ENCODE results near the gene PWWP2A. TPM values are rescaled to one million over a fixed set of nuclear protein-coding genes. Genes with fewer than 3 reads are reported as not detected.

PWWP2A gene
- polyA plus RNA-seq, 2 donors, result 4.8 to 5.4 TPM

DNA sequence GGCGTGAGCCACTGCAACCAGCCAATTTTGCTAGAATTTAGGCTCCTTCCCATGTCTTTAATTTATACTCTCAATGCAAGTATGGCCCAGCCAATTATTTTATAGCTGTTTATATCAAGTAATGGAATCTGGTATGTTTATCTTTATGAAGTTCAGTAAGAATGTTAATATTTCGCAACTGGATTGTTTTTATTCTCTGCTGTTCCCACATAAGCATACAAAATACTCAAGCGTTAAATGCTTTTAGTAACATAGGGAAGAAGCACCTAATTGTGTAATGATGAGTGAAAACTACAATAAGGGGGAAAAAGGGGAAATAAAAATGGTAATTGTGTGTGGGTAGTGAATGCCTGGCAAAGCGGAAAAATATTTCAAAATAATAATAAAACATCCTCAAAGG, 21.3 kb downstream of the PWWP2A start:
- H3K27me3 ChIP-seq (ENCODE audit: control insufficient read depth in 1 of 2, insufficient read depth in 2 of 2, low read length in 2 of 2), result no peaks in the 10 kb centered on the region
- 82 to 86% methylated on average over 4 of the region's 4 CpGs for WGBS, 2 donors
- no peaks in the 10 kb centered on the region for H3K9me3 ChIP-seq (ENCODE audit: control insufficient read depth in 2 of 2, insufficient read depth in 1 of 2, low read depth in 1 of 2, low read length in 1 of 2)
- H3K4me3 ChIP-seq (ENCODE audit: low read depth in 1 of 2, low read length in 2 of 2), result no peak overlapping the region
- H3K4me1 ChIP-seq (ENCODE audit: control insufficient read depth in 2 of 2, insufficient read depth in 2 of 2, low read length in 1 of 2), result no peaks in the 10 kb centered on the region
- H3K36me3 ChIP-seq (ENCODE audit: control insufficient read depth in 2 of 2, insufficient read depth in 2 of 2, low read length in 1 of 2), result peaks cover 0 to 5% of the 10 kb centered on the region in 2 donors
- H3K27ac ChIP-seq (ENCODE audit: low read depth in 2 of 2, low read length in 1 of 2), result no peak overlapping the region

DNA sequence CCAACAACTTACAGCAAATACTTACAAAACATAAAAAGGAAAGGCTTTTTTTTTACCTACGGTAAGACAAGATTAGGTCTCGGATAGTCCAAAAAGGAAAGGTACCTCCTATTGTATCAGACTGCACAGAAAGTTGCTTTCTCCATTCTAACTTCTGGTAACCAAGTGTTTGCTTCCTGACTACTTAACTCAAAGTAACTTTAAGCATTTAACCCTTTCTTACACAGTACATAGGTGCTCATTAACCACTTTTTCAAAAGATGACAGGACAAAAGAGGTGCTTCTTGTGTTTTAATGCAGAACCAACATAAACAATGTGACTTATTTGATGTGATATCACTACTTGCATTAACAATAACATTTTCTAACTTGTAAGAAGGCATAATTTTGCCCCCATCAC, 23.1 kb downstream of the PWWP2A start:
- Histone ChIP-seq H3K4me3 (ENCODE audit: low read depth in 1 of 2, low read length in 2 of 2) (no peak overlapping the region), H3K27ac (ENCODE audit: low read depth in 2 of 2, low read length in 1 of 2) (no peak overlapping the region), H3K9me3 (ENCODE audit: control insufficient read depth in 2 of 2, insufficient read depth in 1 of 2, low read depth in 1 of 2, low read length in 1 of 2) (no peaks in the 10 kb centered on the region), H3K27me3 (ENCODE audit: control insufficient read depth in 1 of 2, insufficient read depth in 2 of 2, low read length in 2 of 2) (no peaks in the 10 kb centered on the region), H3K4me1 (ENCODE audit: control insufficient read depth in 2 of 2, insufficient read depth in 2 of 2, low read length in 1 of 2) (no peaks in the 10 kb centered on the region), H3K36me3 (ENCODE audit: control insufficient read depth in 2 of 2, insufficient read depth in 2 of 2, low read length in 1 of 2) (peaks cover 5 to 12% of the 10 kb centered on the region in 2 donors)
- WGBS, 2 donors, result 86 to 95% methylated on average over 2 of the region's 2 CpGs

DNA sequence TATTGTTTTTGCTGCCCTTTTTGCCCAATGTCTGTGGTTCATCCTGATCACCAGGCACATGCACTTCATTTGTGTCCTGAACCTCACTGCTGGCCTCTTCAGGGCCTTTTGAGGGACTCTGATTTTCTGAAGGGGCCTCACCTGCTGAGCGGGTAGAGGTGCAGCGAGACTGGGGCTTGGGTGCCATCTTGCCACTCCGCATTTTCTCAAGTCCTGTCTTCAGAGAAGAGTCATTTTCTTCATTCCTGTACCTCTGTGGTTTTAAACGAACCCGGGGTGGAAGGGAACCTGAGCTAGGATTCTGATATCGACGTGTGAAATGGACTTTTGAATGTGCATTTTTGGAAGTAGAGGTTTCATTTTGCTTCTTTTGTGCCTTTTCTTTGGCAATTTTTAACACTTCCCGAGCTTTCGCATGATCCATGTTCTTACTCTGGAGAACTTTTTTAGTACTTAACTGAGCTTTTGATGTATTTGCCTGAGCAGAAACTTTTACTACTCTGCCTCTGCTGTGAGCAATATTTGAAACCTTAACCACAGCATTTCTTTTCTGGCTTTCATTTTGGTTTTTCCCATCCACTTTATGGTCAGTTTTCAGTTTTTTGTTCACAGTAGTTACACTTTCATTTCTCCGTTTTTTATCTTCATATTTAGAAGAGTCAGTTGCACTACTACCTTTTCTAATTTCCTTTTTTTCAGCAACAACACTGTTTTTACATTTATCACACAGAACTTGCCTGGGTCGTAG, 26.1 kb downstream of the PWWP2A start:
- Histone ChIP-seq H3K4me3 (ENCODE audit: low read depth in 1 of 2, low read length in 2 of 2) (no peak overlapping the region), H3K4me1 (ENCODE audit: control insufficient read depth in 2 of 2, insufficient read depth in 2 of 2, low read length in 1 of 2) (no peaks in the 10 kb centered on the region), H3K36me3 (ENCODE audit: control insufficient read depth in 2 of 2, insufficient read depth in 2 of 2, low read length in 1 of 2) (peaks cover 5 to 12% of the 10 kb centered on the region in 2 donors), H3K9me3 (ENCODE audit: control insufficient read depth in 2 of 2, insufficient read depth in 1 of 2, low read depth in 1 of 2, low read length in 1 of 2) (no peaks in the 10 kb centered on the region), H3K27ac (ENCODE audit: low read depth in 2 of 2, low read length in 1 of 2) (no peak overlapping the region), H3K27me3 (ENCODE audit: control insufficient read depth in 1 of 2, insufficient read depth in 2 of 2, low read length in 2 of 2) (no peaks in the 10 kb centered on the region)
- 88 to 91% methylated on average over 11 of the region's 11 CpGs for WGBS, 2 donors

DNA sequence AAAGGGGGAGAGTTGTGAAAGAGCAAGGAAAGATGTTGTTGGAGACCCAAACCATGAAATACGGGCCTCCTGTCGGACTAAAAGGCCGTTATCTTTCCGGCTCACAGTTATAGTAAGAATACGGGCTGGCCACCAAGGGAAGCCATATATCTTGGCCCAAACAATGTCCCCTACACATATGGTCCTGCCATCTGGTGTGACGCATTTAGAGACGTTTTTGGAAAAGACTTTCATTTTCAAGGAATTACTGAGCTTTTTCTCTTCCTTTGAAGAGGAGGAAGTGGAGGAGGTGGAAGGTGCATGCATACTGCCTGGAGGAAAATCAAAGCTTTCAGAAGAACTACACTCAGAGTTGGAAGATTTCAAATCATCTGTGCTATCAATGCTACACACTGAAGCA, 26.7 kb downstream of the PWWP2A start:
- 88 to 92% methylated on average over 7 of the region's 7 CpGs for WGBS, 2 donors
- no peak overlapping the region for H3K27ac ChIP-seq (ENCODE audit: low read depth in 2 of 2, low read length in 1 of 2)
- H3K4me1 ChIP-seq (ENCODE audit: control insufficient read depth in 2 of 2, insufficient read depth in 2 of 2, low read length in 1 of 2), result no peaks in the 10 kb centered on the region
- H3K9me3 ChIP-seq (ENCODE audit: control insufficient read depth in 2 of 2, insufficient read depth in 1 of 2, low read depth in 1 of 2, low read length in 1 of 2), result no peaks in the 10 kb centered on the region
- H3K36me3 ChIP-seq (ENCODE audit: control insufficient read depth in 2 of 2, insufficient read depth in 2 of 2, low read length in 1 of 2), result peaks cover 5 to 12% of the 10 kb centered on the region in 2 donors
- no peaks in the 10 kb centered on the region for H3K27me3 ChIP-seq (ENCODE audit: control insufficient read depth in 1 of 2, insufficient read depth in 2 of 2, low read length in 2 of 2)
- no peak overlapping the region for H3K4me3 ChIP-seq (ENCODE audit: low read depth in 1 of 2, low read length in 2 of 2)

DNA sequence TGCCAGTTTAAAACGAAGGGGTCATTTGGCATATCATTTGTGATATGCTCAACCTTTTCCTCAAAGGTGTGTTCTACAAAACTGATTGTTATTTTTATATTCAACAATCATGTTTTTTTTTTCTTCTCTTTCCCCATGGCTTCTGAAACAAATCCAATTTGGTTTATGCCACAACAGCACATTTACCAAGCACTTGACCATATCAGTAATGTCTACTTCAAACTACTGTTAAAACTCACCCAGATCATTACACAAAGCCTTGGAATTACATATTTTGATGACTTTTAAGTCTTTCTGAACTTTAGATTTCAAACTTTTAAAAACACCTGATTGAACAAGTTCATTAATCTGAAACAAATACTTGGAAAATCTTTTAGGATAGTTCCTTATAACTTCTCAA, 29.2 kb downstream of the PWWP2A start:
- Histone ChIP-seq H3K27me3 (ENCODE audit: control insufficient read depth in 1 of 2, insufficient read depth in 2 of 2, low read length in 2 of 2) (no peaks in the 10 kb centered on the region), H3K4me3 (ENCODE audit: low read depth in 1 of 2, low read length in 2 of 2) (no peak overlapping the region), H3K9me3 (ENCODE audit: control insufficient read depth in 2 of 2, insufficient read depth in 1 of 2, low read depth in 1 of 2, low read length in 1 of 2) (no peaks in the 10 kb centered on the region), H3K4me1 (ENCODE audit: control insufficient read depth in 2 of 2, insufficient read depth in 2 of 2, low read length in 1 of 2) (no peaks in the 10 kb centered on the region), H3K36me3 (ENCODE audit: control insufficient read depth in 2 of 2, insufficient read depth in 2 of 2, low read length in 1 of 2) (peaks cover 5 to 12% of the 10 kb centered on the region in 2 donors), H3K27ac (ENCODE audit: low read depth in 2 of 2, low read length in 1 of 2) (no peak overlapping the region)
- WGBS, 2 donors, result 79 to 85% methylated on average over 1 of the region's 1 CpG

DNA sequence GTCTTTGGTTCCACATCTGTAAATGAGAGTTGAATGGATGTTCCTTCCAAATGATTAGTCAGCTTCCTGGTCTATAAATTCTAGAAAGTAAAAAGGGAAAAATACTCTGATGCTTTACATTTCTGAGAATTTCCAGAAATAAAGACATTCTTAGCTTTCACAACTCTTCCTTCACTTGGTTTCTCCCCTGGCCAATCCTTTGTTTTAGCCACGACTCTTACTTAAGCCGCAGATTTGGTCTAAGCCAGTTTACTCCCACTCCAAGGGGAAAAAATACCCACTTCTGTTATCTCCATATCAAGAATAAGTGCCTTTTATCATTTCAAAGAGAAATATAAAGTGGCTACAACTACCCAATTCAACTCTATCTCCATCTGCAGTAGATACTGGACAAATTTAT, 29.7 kb downstream of the PWWP2A start:
- no peaks in the 10 kb centered on the region for H3K4me1 ChIP-seq (ENCODE audit: control insufficient read depth in 2 of 2, insufficient read depth in 2 of 2, low read length in 1 of 2)
- H3K9me3 ChIP-seq (ENCODE audit: control insufficient read depth in 2 of 2, insufficient read depth in 1 of 2, low read depth in 1 of 2, low read length in 1 of 2), result no peaks in the 10 kb centered on the region
- H3K36me3 ChIP-seq (ENCODE audit: control insufficient read depth in 2 of 2, insufficient read depth in 2 of 2, low read length in 1 of 2), result peaks cover 5 to 12% of the 10 kb centered on the region in 2 donors
- no peak overlapping the region for H3K4me3 ChIP-seq (ENCODE audit: low read depth in 1 of 2, low read length in 2 of 2)
- no peaks in the 10 kb centered on the region for H3K27me3 ChIP-seq (ENCODE audit: control insufficient read depth in 1 of 2, insufficient read depth in 2 of 2, low read length in 2 of 2)
- H3K27ac ChIP-seq (ENCODE audit: low read depth in 2 of 2, low read length in 1 of 2), result no peak overlapping the region
- WGBS, 2 donors, result 93 to 100% methylated on average over 2 of the region's 2 CpGs

DNA sequence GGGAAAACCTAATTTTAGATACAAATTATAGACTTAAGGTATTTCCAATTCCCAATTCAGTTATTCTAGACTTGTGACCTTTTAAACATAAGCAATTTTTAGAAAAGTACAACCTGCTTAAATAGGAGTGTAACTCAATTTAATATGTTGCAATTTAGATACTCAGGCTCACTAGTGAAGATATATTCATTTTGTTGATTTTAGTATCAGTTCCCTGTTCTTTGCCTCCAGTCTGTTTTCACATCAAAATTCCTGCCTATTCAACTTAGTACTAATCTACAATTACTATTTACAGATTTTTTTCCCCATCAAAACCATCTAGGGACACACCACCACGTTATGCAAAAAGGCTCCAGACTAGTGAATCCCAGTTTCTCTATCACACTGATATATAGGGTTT, 30.4 kb downstream of the PWWP2A start:
- Histone ChIP-seq H3K4me3 (ENCODE audit: low read depth in 1 of 2, low read length in 2 of 2) (no peak overlapping the region), H3K9me3 (ENCODE audit: control insufficient read depth in 2 of 2, insufficient read depth in 1 of 2, low read depth in 1 of 2, low read length in 1 of 2) (no peaks in the 10 kb centered on the region), H3K27me3 (ENCODE audit: control insufficient read depth in 1 of 2, insufficient read depth in 2 of 2, low read length in 2 of 2) (no peaks in the 10 kb centered on the region), H3K4me1 (ENCODE audit: control insufficient read depth in 2 of 2, insufficient read depth in 2 of 2, low read length in 1 of 2) (no peaks in the 10 kb centered on the region), H3K27ac (ENCODE audit: low read depth in 2 of 2, low read length in 1 of 2) (no peak overlapping the region), H3K36me3 (ENCODE audit: control insufficient read depth in 2 of 2, insufficient read depth in 2 of 2, low read length in 1 of 2) (peaks cover 5 to 12% of the 10 kb centered on the region in 2 donors)
- 69 to 98% methylated on average over 1 of the region's 1 CpG for WGBS, 2 donors

DNA sequence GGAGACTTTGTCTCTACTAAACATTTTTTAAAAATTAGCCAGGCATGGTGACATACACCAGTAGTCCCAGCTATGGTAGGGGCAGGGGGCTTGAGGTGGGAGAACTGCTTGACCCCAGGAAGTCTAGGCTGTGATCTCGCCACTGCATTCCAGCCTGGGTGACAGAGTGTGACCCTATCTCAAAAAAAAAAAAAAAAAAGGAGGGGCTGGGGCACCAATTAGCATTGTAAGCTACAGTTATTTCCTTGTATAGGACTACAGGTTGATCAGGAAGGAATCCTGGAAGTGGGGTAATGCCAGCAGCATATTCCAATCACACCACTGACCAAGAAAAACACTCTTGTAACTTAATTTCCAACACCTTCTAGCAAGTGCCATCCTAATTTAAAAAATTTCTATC, 32.1 kb downstream of the PWWP2A start:
- Histone ChIP-seq H3K4me1 (ENCODE audit: control insufficient read depth in 2 of 2, insufficient read depth in 2 of 2, low read length in 1 of 2) (no peaks in the 10 kb centered on the region), H3K36me3 (ENCODE audit: control insufficient read depth in 2 of 2, insufficient read depth in 2 of 2, low read length in 1 of 2) (peaks cover 0 to under 1% of the 10 kb centered on the region in 2 donors)
- WGBS, 2 donors, result 92 to 95% methylated on average over 1 of the region's 1 CpG

DNA sequence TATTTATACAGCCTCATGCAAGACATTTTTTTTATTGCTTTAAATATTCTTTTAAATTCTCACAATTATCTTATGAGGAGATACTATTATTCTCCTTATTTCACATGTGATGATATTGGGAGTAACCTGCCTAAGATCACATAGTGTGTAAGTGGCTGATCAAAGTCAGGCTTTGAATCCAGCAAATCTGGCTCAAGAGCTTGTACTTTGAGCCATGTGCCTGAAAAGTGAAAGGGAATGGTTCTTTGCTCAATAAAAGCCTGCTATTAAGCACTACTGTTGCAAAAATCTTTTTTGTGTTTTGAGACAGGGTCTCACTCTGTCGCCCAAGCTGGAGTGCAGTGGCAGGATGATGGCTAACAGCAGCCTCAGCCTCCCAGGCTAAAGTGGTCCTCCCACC, 35.1 kb downstream of the PWWP2A start:
- 73 to 100% methylated on average over 1 of the region's 1 CpG for WGBS, 2 donors
- Histone ChIP-seq H3K9me3 (ENCODE audit: control insufficient read depth in 2 of 2, insufficient read depth in 1 of 2, low read depth in 1 of 2, low read length in 1 of 2) (no peaks in the 10 kb centered on the region), H3K4me3 (ENCODE audit: low read depth in 1 of 2, low read length in 2 of 2) (no peak overlapping the region), H3K27me3 (ENCODE audit: control insufficient read depth in 1 of 2, insufficient read depth in 2 of 2, low read length in 2 of 2) (no peaks in the 10 kb centered on the region), H3K27ac (ENCODE audit: low read depth in 2 of 2, low read length in 1 of 2) (no peak overlapping the region), H3K36me3 (ENCODE audit: control insufficient read depth in 2 of 2, insufficient read depth in 2 of 2, low read length in 1 of 2) (no peaks in the 10 kb centered on the region), H3K4me1 (ENCODE audit: control insufficient read depth in 2 of 2, insufficient read depth in 2 of 2, low read length in 1 of 2) (no peaks in the 10 kb centered on the region)

More for the DNA sequence above, 32.1 kb downstream of the PWWP2A start:
- Histone ChIP-seq H3K27ac (ENCODE audit: low read depth in 2 of 2, low read length in 1 of 2) (no peak overlapping the region), H3K4me3 (ENCODE audit: low read depth in 1 of 2, low read length in 2 of 2) (no peak overlapping the region), H3K9me3 (ENCODE audit: control insufficient read depth in 2 of 2, insufficient read depth in 1 of 2, low read depth in 1 of 2, low read length in 1 of 2) (no peaks in the 10 kb centered on the region), H3K27me3 (ENCODE audit: control insufficient read depth in 1 of 2, insufficient read depth in 2 of 2, low read length in 2 of 2) (no peaks in the 10 kb centered on the region)

DNA sequence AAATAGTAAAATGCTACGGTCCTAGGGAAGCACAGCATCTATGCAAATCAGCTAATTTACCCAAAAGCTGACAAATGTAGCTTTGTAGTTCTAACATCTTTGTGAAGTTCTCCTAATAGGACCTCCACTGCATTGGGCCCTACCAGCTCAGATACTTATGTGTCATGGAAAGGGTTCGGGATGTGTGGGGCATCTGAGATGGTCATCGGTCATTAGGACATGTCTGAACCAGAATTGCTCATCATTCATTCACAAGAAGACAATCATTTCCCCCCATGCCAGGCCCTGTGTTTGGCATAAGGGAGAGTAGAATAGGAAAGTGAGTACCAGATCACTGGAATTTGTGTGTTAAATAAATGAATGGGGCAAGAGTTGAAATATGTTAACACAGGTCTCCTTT, 35.7 kb downstream of the PWWP2A start:
- Histone ChIP-seq H3K4me1 (ENCODE audit: control insufficient read depth in 2 of 2, insufficient read depth in 2 of 2, low read length in 1 of 2) (no peaks in the 10 kb centered on the region), H3K4me3 (ENCODE audit: low read depth in 1 of 2, low read length in 2 of 2) (no peak overlapping the region), H3K27ac (ENCODE audit: low read depth in 2 of 2, low read length in 1 of 2) (no peak overlapping the region), H3K36me3 (ENCODE audit: control insufficient read depth in 2 of 2, insufficient read depth in 2 of 2, low read length in 1 of 2) (no peaks in the 10 kb centered on the region), H3K27me3 (ENCODE audit: control insufficient read depth in 1 of 2, insufficient read depth in 2 of 2, low read length in 2 of 2) (no peaks in the 10 kb centered on the region), H3K9me3 (ENCODE audit: control insufficient read depth in 2 of 2, insufficient read depth in 1 of 2, low read depth in 1 of 2, low read length in 1 of 2) (no peaks in the 10 kb centered on the region)
- 71 to 77% methylated on average over 3 of the region's 3 CpGs for WGBS, 2 donors
